ENCODE results near the gene RSRC1. TPM values are rescaled to one million over a fixed set of nuclear protein-coding genes. Genes with fewer than 3 reads are reported as not detected.

Gene RSRC1
- total and polyA plus RNA-seq, 2 of the 13 experiments (the other 11 are each of a cell fraction or from before 2014, with no cell fraction given): 4.9 to 63.0 TPM

GRCh38 chr3:158097593-158098308 lies 12.1 kb upstream of the RSRC1 start:
- peak overlapping the region; percentile 98 for H3K4me2 ChIP-seq (ENCODE audit: low read depth, low read length)
- peak; percentile 96 for ATAC-seq
- POLR2A ChIA-PET: interaction anchor here (0.7 to 1.7 kb wide), 2 partner anchors 9 to 12 kb away, joined by 4 to 11 read pairs; partner anchors contain the start of gene RSRC1
- WGBS (ENCODE audit: low lambda C conversion rate): 6% methylated on average over 18 of the region's 60 CpGs
- H3K79me2 ChIP-seq (ENCODE audit: insufficient read depth, low read length): no peaks in the 10 kb centered on the region
- no peaks in the 10 kb centered on the region for H3K9me3 ChIP-seq (ENCODE audit: low read length)
- H4K20me1 ChIP-seq (ENCODE audit: insufficient read depth, low read length): no peaks in the 10 kb centered on the region
- TSS peak; percentile 95 for BruUV-seq (replicated peaks)
- peak overlapping the region; percentile 70 to 85 (median 73) for H3K4me3 ChIP-seq (replicated peaks in 1 of 3; ENCODE audit: insufficient read depth in 1 of 3, low read depth in 2 of 3, low read length in 3 of 3)
- H2AFZ ChIP-seq (ENCODE audit: low read length): peak overlapping the region; percentile 96
- intact Hi-C loops (cut with micrococcal nuclease; ENCODE audit: unreplicated experiment) (loop anchor here (10.0 kb wide), 1 partner anchor 483 kb away; no protein-coding TSS in a partner anchor), in situ Hi-C loops (cut with HindIII; ENCODE audit: extremely low pct_ligation_motif_present, low pct_unique_long_range_greater_than_20kb) (loop anchor here (10.0 kb wide), 1 partner anchor 337 kb away; no protein-coding TSS in a partner anchor)
- CTCF ChIA-PET (ENCODE audit: low intra/inter-chr PET ratio, low total read pairs): no interaction called here
- DNase-seq (ENCODE audit: low spot score): peak; percentile 76
- peaks cover 2 to 31% of the 10 kb centered on the region in 2 experiments; a peak in 2 of 5 replicates for H3K27me3 ChIP-seq (ENCODE audit: control insufficient read depth in 1 of 2, insufficient read depth in 2 of 2, low read length in 2 of 2)
- peak; percentile 62 for FAIRE-seq
- peaks cover 9% of the 10 kb centered on the region for H3K4me1 ChIP-seq (ENCODE audit: insufficient read depth, low read length)
- H3K27ac ChIP-seq (ENCODE audit: extremely low read length, insufficient read depth, low read length): no peak overlapping the region
- no peaks in the 10 kb centered on the region for H3K36me3 ChIP-seq (replicated peaks in 1 of 2; ENCODE audit: control insufficient read depth in 1 of 2, insufficient read depth in 2 of 2, low read length in 2 of 2)
- peak overlapping the region; percentile 65; the same call in 1 of the 2 replicates for H3K9ac ChIP-seq (ENCODE audit: insufficient read depth, low read depth, low read length)
- TF ChIP-seq TCF12 (IDR thresholded peaks at IDR 0.05): no peak
- TF ChIP-seq TCF12 (CRISPR knock-in tag; IDR thresholded peaks at IDR 0.05): no peak
- peak; percentile 79 for TF ChIP-seq POLR2AphosphoS5 (IDR thresholded peaks at IDR 0.05; ENCODE audit: low read depth, low read length)
- TF ChIP-seq AKAP8 (CRISPR knock-in tag; IDR thresholded peaks at IDR 0.05): no peak
- TF ChIP-seq AKNA (CRISPR knock-in tag; IDR thresholded peaks at IDR 0.05; ENCODE audit: borderline replicate concordance): peak; percentile 90; the same call in 1 of the 2 replicates
- 0 out of 2 replicates have a peak, but pooled peaks have one; percentile 63 for TF ChIP-seq PAX8 (CRISPR knock-in tag; IDR thresholded peaks at IDR 0.05; ENCODE audit: borderline replicate concordance)
- TF ChIP-seq CERS6 (CRISPR knock-in tag; IDR thresholded peaks at IDR 0.05): peak; percentile 82; the same call in 1 of the 2 replicates
- peak; percentile 95 for TF ChIP-seq ZNF407 (CRISPR knock-in tag; IDR thresholded peaks at IDR 0.05; ENCODE audit: not compliant biosample characterization)

All from HepG2 (cell line).